ENCODE results near the gene EWSR1. TPM values are rescaled to one million over a fixed set of nuclear protein-coding genes. Genes with fewer than 3 reads are reported as not detected.

The EWSR1 gene
- total RNA-seq, 2 experiments from 2014 or later = 284 to 302 TPM

DNA sequence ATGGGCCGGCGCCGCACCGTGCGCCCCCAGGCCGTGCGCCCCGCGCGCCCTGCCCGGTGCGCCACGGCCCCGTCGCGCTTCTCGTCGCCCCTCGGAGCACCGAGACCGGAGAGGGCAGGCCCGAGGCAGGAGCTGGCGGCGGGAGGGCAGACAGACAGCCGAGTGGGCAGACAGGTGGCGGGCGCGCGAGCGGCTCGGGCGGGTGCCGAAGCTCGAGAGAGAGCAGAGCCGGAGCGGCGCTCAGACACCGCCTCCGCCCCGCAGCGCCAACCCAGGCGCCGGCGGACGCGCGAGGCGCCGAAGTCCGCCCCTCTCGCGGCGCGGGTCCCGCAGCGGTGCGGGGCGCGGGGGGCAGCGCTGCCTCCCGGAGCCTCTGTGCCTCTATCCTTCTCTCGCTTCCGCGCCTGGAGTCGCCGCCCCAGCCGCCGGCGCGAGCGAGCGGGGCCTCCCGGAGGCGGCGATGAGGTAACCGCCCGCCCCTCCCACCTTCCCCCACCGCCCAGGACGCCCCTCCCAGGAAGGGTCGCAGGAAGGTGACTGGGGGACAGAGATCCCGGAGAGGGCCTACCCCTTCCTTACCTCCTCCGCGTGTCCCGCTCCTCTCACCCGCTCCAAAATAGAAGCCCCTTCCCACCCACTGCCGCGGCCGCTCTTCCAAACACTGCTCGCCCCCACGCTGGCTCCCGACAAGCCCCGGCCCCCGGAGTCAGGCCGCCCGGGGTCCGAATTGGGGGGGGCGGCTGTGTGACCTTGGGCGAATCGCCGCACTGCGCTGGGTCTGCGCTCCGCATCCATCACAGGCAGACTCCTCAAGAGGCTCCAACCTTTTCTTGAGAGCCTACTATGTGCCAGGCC is 47.4 kb downstream of the EWSR1 start, which contains the start of gene RASL10A:
TSS of gene RASL10A (minus strand) at position 412 of the 855 bp plus-strand sequence. CDS start 451 bp downstream, outside the sequence.
- peaks cover 1% of the 10 kb centered on the region for H3K36me3 Mint-ChIP-seq
- ATAC-seq (ENCODE audit: low read depth) = peak; percentile 33
- peaks cover 43% of the 10 kb centered on the region for H3K27me3 Mint-ChIP-seq
- H3K4me1 Mint-ChIP-seq = peaks cover 17% of the 10 kb centered on the region
- H3K27ac Mint-ChIP-seq = peak within 1 kb of the TSS; percentile 23
- peak within 1 kb of the TSS; percentile 76 for H3K4me3 Mint-ChIP-seq
- peak; percentile 56 for DNase-seq
- no peaks in the 10 kb centered on the region for H3K9me3 Mint-ChIP-seq
- POLR2A ChIA-PET = no interaction called here

DNA sequence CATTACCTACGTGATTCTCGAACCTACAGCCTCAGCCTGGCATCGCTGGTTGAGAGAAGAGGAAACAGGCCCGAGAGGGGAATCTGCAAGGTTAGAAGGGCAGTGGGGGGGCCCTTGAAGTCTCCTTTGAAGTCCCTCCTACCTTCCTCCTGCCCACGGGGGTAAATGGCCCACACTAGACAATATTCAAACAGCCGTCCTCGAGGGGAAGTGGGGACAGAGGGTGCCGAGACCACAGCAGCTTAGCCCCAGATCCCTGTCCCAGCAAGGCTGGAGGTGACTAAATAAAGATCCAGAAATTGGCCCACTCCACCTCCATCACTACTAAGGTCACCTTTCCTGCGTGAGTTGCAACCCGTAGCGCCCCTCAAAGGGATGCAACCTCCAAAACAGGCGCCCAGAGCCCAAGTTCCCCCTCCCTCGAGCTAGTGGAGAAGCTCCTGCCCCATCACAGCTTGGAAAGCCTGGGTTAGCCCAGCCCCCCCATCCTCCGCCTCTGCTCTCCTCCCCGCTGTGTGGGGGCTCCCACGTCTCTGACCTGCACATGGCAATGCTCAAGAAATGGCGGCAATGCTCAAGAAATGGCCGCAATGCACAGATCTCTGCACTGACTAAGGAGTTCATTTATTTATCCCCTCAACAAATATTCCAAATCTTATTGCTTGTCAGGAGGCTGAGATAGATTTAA is 48.2 kb downstream of the EWSR1 start:
- ATAC-seq (ENCODE audit: low read depth) = no peak
- Mint-ChIP-seq H3K4me1 (peaks cover 15% of the 10 kb centered on the region), H3K27ac (peak overlapping the region; percentile 23), H3K9me3 (no peaks in the 10 kb centered on the region), H3K27me3 (peaks cover 43% of the 10 kb centered on the region), H3K36me3 (peaks cover 1% of the 10 kb centered on the region), H3K4me3 (no peak overlapping the region)
- POLR2A ChIA-PET = no interaction called here
- DNase-seq = no peak

DNA sequence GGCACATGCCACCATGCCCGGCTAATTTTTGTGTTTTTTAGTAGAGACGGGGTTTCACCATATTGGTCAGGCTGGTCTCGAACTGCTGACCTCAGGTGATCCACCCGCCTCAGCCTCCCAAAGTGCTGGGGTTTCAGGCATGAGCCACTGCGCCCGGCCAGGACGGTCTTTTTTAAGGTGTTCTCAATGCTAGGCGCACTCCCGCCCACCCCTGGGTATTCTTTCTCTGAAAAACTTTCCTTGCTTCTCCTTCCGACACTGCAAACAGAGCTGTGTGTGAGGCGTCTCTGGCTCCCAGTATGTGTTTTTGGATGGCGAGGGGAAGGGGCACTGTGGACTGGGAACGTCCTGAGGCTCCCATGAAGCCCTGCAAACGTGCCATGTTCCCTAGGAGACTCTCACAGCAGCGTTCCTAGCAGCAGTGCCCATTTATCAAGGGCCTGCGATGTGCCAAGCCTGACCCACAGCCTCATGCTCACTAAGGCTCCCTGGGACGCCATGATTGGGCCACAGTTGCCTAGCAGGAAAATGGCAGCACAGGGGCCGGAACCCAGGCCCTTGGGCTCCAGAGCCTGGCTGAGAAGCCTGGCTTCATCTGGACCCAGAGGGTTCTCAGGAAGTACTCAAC is 49.9 kb downstream of the EWSR1 start:
- H3K4me3 Mint-ChIP-seq = no peak overlapping the region
- ATAC-seq (ENCODE audit: low read depth) (no peak), DNase-seq (no peak)
- peaks cover 35% of the 10 kb centered on the region for H3K27me3 Mint-ChIP-seq
- no peaks in the 10 kb centered on the region for H3K36me3 Mint-ChIP-seq
- H3K9me3 Mint-ChIP-seq = no peaks in the 10 kb centered on the region
- POLR2A ChIA-PET = interaction anchor here (0.8 kb wide), 1 partner anchor 12 kb away, joined by 3 read pairs; the partner anchor contains the start of gene GAS2L1
- no peak overlapping the region for H3K27ac Mint-ChIP-seq
- H3K4me1 Mint-ChIP-seq = peaks cover 12% of the 10 kb centered on the region

- Mint-ChIP-seq H3K36me3 (no peaks in the 10 kb centered on the region), H3K4me3 (no peak overlapping the region), H3K27me3 (peaks cover 26% of the 10 kb centered on the region), H3K4me1 (peaks cover 8% of the 10 kb centered on the region), H3K9me3 (no peaks in the 10 kb centered on the region), H3K27ac (no peak overlapping the region)
- DNase-seq (no peak), ATAC-seq (ENCODE audit: low read depth) (no peak)
- POLR2A ChIA-PET = no interaction called here
These were observed 51.0 kb downstream of the EWSR1 start for GRCh38 chr22:29319072-29319471.

DNA sequence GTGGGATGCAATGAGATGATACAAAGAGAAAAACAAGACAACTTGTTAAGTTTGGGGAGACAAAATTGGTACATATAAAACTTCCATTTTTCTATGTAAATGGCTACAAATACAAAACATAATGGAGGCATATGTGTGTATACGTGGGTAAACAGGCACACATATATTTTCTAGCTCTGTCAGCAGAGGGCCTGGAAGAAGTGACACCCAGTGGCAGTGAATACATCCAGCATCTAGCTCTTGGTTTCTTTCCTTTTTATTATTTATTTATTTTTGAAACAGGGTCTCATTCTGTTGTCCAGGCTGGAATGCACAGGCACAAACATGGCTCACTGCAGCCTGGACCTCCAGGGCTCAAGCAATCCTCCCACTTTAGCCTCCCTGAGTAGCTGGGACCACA is 52.5 kb downstream of the EWSR1 start:
- DNase-seq = no peak

DNA sequence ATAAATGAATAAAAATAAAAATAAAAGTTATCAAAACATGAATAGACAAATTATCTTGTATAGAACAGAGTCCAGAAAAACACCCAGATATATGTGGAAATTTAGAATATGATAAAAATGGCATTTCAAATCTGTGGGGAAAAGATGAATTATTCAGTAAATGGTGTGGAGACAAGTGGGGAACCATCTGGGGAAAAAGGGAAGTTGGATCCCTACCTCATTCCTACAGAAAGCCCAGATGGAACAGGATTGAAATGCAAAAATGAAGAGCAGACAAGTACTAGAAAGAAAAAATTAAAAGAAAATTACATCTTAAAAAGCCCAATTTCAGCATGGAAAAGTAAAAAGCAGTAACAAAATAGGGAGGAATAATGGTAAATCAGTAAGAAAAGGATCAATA is 55.6 kb downstream of the EWSR1 start:
- Mint-ChIP-seq H3K9me3 (no peaks in the 10 kb centered on the region), H3K27ac (no peak overlapping the region), H3K36me3 (peaks cover 3% of the 10 kb centered on the region), H3K4me3 (no peak overlapping the region), H3K27me3 (no peaks in the 10 kb centered on the region), H3K4me1 (no peaks in the 10 kb centered on the region)
- no peak for DNase-seq
- POLR2A ChIA-PET = no interaction called here
- no peak for ATAC-seq (ENCODE audit: low read depth)

More for the DNA sequence above, 52.5 kb downstream of the EWSR1 start:
- no peak overlapping the region for H3K4me3 Mint-ChIP-seq
- H3K4me1 Mint-ChIP-seq = peaks cover 1% of the 10 kb centered on the region
- no peak for ATAC-seq (ENCODE audit: low read depth)
- no peak overlapping the region for H3K27ac Mint-ChIP-seq
- peaks cover 1% of the 10 kb centered on the region for H3K36me3 Mint-ChIP-seq
- H3K9me3 Mint-ChIP-seq = no peaks in the 10 kb centered on the region
- POLR2A ChIA-PET = no interaction called here
- peaks cover 18% of the 10 kb centered on the region for H3K27me3 Mint-ChIP-seq

DNA sequence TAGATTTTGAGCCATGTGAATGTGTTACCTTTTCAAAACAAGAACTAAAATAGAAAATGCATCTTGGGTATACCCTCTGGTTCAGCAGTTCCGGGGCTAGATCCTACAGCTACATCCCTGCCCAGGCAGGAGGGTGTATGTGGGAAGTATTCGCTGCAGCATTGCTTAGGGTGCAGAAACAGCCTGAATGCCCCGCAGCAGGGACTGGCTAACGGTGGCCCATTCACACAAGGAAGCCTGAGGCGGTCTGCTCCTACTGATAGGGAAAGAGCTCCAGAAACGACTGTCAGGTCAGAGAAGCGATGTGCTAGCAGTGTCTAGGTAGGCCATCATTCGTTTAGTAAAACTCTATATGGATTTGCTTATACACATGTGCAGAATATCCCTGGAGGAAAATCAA is 57.3 kb downstream of the EWSR1 start:
- peaks cover 6% of the 10 kb centered on the region for H3K36me3 Mint-ChIP-seq
- no peak overlapping the region for H3K4me3 Mint-ChIP-seq
- POLR2A ChIA-PET = no interaction called here
- ATAC-seq (ENCODE audit: low read depth) (no peak), DNase-seq (no peak)
- no peak overlapping the region for H3K27ac Mint-ChIP-seq
- H3K9me3 Mint-ChIP-seq = no peaks in the 10 kb centered on the region
- no peaks in the 10 kb centered on the region for H3K27me3 Mint-ChIP-seq
- no peaks in the 10 kb centered on the region for H3K4me1 Mint-ChIP-seq

DNA sequence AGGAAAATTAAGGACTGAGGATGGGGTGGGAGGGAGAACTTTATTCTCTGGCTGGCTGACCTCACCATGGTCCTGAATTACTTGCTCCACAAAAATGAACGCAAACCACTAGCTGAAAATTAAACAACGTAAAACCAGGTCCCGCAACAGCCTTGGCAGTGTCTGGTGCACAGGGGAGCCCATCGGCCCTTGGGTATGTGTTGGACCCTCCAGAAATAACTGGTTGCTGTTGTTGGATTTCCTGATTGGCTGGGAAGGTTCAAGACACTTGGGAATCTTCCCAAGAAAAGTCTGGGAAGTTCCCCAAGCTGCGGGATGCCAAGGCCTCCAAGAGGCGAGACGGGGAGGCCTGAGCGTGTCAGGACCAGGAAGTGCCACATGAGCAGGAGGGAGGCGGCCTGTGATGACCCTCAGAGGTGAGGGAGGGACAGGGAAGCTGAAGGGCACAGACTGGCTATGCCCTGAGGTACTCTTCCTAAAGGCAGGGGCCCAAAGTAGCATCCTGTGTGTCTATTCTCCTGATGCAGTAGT is 57.8 kb downstream of the EWSR1 start:
- H3K27ac Mint-ChIP-seq = no peak overlapping the region
- POLR2A ChIA-PET = no interaction called here
- no peak for ATAC-seq (ENCODE audit: low read depth)
- peaks cover 6% of the 10 kb centered on the region for H3K36me3 Mint-ChIP-seq
- H3K9me3 Mint-ChIP-seq = no peaks in the 10 kb centered on the region
- no peak for DNase-seq
- H3K4me1 Mint-ChIP-seq = no peaks in the 10 kb centered on the region
- no peaks in the 10 kb centered on the region for H3K27me3 Mint-ChIP-seq
- H3K4me3 Mint-ChIP-seq = no peak overlapping the region

DNA sequence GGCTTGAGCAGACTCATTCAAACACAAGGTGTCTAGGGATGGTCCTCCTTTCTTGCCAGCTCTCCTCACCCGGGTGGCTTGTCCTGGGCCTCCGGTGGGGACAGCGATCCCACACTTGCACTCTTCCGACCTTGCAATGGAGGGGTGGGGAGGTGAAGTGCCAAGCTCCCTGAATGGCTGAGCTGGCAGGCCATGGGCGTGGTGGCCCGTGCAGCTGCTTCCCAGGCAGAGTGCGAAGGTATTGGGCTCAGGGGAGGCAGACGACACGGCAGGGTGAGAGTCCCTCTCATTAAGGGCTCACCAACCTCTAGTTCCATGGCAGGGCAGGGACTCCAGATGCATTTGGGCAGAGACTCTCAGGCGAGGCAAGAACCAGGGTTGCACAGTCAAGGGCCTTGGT is 58.4 kb downstream of the EWSR1 start:
- POLR2A ChIA-PET = no interaction called here
- Mint-ChIP-seq H3K4me3 (no peak overlapping the region), H3K27ac (no peak overlapping the region), H3K9me3 (no peaks in the 10 kb centered on the region), H3K4me1 (no peaks in the 10 kb centered on the region), H3K27me3 (no peaks in the 10 kb centered on the region), H3K36me3 (peaks cover 6% of the 10 kb centered on the region)
- DNase-seq (no peak), ATAC-seq (ENCODE audit: low read depth) (no peak)

DNA sequence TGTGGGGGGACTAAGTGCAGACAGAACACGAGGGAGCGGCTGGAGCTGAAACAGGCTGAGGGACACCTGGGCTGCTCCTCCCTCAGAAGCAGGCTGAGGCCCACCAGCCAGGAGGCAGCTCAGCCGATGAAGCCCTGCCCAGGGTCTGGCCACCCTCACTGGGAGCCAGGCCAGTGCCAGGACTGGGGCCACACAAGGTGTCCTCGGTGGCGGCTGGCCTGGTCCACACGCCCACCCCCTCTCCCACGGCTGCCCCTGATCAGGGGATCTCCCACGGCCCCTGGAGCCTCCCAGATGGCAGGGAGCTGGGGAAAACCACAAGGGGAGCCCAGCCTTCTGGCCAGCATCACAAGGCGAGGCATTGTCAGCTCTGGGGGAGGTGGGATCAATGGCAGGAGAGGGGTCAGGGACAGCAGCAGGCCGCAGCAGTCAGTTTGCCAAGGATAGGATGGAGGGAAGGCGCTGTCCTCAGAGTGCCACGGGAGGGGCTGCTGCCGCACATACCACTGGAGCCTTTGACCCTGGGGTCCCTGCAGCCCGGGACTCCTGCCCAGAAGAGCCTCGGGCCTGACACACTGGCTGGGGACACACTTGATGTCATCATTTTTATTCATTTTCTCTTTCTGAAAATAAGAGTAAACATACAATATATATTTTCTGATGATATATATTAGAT is 59.2 kb downstream of the EWSR1 start:
- Mint-ChIP-seq H3K4me3 (no peak overlapping the region), H3K27ac (no peak overlapping the region), H3K9me3 (no peaks in the 10 kb centered on the region), H3K27me3 (no peaks in the 10 kb centered on the region), H3K4me1 (no peaks in the 10 kb centered on the region), H3K36me3 (peaks cover 6% of the 10 kb centered on the region)
- POLR2A ChIA-PET = no interaction called here
- DNase-seq (no peak), ATAC-seq (ENCODE audit: low read depth) (no peak)

- H3K4me3 Mint-ChIP-seq = no peak overlapping the region
- H3K9me3 Mint-ChIP-seq = no peaks in the 10 kb centered on the region
- POLR2A ChIA-PET = no interaction called here
- no peak for DNase-seq
- no peaks in the 10 kb centered on the region for H3K4me1 Mint-ChIP-seq
- no peaks in the 10 kb centered on the region for H3K27me3 Mint-ChIP-seq
- H3K36me3 Mint-ChIP-seq = peaks cover 6% of the 10 kb centered on the region
- no peak for ATAC-seq (ENCODE audit: low read depth)
- H3K27ac Mint-ChIP-seq = no peak overlapping the region
These were observed 60.0 kb downstream of the EWSR1 start for GRCh38 chr22:29328055-29328454.

- no peak overlapping the region for H3K4me3 Mint-ChIP-seq
- no peaks in the 10 kb centered on the region for H3K4me1 Mint-ChIP-seq
- H3K27me3 Mint-ChIP-seq = no peaks in the 10 kb centered on the region
- H3K27ac Mint-ChIP-seq = no peak overlapping the region
- DNase-seq = no peak
- ATAC-seq (ENCODE audit: low read depth) = no peak
- no peaks in the 10 kb centered on the region for H3K9me3 Mint-ChIP-seq
- peaks cover 6% of the 10 kb centered on the region for H3K36me3 Mint-ChIP-seq
- POLR2A ChIA-PET = interaction anchor here (0.6 kb wide), 1 partner anchor 267 kb away, joined by 3 read pairs; no protein-coding TSS in a partner anchor
These were observed 60.8 kb downstream of the EWSR1 start for GRCh38 chr22:29328566-29329500.

Data from activated naive CD8-positive, alpha-beta T cell treated with anti-CD3 and anti-CD28 coated beads, Interleukin-2, amount 10 ng/mL, durations not matched to agents 7 days and 5 days (primary cell).